Endometrial microvascular endothelial cells (primary cell): ENCODE results near the gene ASB4. TPM values are rescaled to one million over a fixed set of nuclear protein-coding genes. Genes with fewer than 3 reads are reported as not detected.
"Not testable (repeated sequence)": the region's sequence is repeated elsewhere in the genome, so short reads cannot be mapped to it uniquely, and the experiment has no call there.

Experiments used
- in situ Hi-C: cut with HindIII; loops from 2 replicates; pipeline ENCODE4 v1.10.0; 2017; ENCODE audit warnings: low sequenced_read_pairs, low pct_unique_long_range_greater_than_20kb; ENCODE audit errors: inconsistent ontology term
- total RNA-seq: library from RNA; depleted of rRNA; stranded (reverse); fragments of >200 nt; gene quantifications from one replicate; pipeline ENCODE4 v1.2.3, GENCODE V29; 2015; ENCODE audit errors: inconsistent ontology term

ASB4 gene
- total RNA-seq, 1 donor from 2014 or later, result not detected

- in situ Hi-C loops, result no loop called here
Measured at GRCh38 chr7:95476904-95477594, 8.7 kb upstream of the ASB4 start.

GRCh38 chr7:95478272-95479037 lies 7.3 kb upstream of the ASB4 start:
- in situ Hi-C loops, result no loop called here

- in situ Hi-C loops, result no loop called here
Measured at GRCh38 chr7:95479992-95480624, 5.6 kb upstream of the ASB4 start.

GRCh38 chr7:95481271-95482165 lies 4.2 kb upstream of the ASB4 start:
- in situ Hi-C loops, result no loop called here

- in situ Hi-C loops, result no loop called here
Measured at GRCh38 chr7:95482424-95482823, 3.3 kb upstream of the ASB4 start.

- in situ Hi-C loops, result no loop called here
Measured at GRCh38 chr7:95490231-95490762, 4.6 kb downstream of the ASB4 start.

GRCh38 chr7:95491201-95491600 lies 5.5 kb downstream of the ASB4 start:
- in situ Hi-C loops, result no loop called here

- in situ Hi-C loops, result no loop called here
Measured at GRCh38 chr7:95491634-95492314, 6.0 kb downstream of the ASB4 start.

- in situ Hi-C loops, result no loop called here
Measured at GRCh38 chr7:95493247-95493646, 7.5 kb downstream of the ASB4 start.

- in situ Hi-C loops, result no loop called here
Measured at GRCh38 chr7:95493844-95494243, 8.1 kb downstream of the ASB4 start.

- in situ Hi-C loops, result no loop called here
Measured at GRCh38 chr7:95501261-95501832, 15.6 kb downstream of the ASB4 start.

GRCh38 chr7:95502403-95502802 lies 16.7 kb downstream of the ASB4 start:
- in situ Hi-C loops, result no loop called here

GRCh38 chr7:95503271-95504131 lies 17.8 kb downstream of the ASB4 start:
- in situ Hi-C loops, result no loop called here

GRCh38 chr7:95504132-95504588 lies 18.4 kb downstream of the ASB4 start:
- in situ Hi-C loops, result not testable (repeated sequence)

GRCh38 chr7:95508780-95509179 lies 23.0 kb downstream of the ASB4 start:
- in situ Hi-C loops, result no loop called here

GRCh38 chr7:95509199-95509598 lies 23.5 kb downstream of the ASB4 start:
- in situ Hi-C loops, result no loop called here

- in situ Hi-C loops, result no loop called here
Measured at GRCh38 chr7:95511716-95512260, 26.0 kb downstream of the ASB4 start.
